Measurements from ENCODE around the gene PRUNE2.
"Not testable (repeated sequence)": the region's sequence is repeated elsewhere in the genome, so short reads cannot be mapped to it uniquely, and the experiment has no call there.

The PRUNE2 gene

GRCh38 chr9:76598981-76599380, 306.9 kb downstream of the PRUNE2 start:
- no peak for DNase-seq (ENCODE audit: low read depth, low spot score)

- no peak for DNase-seq (ENCODE audit: low read depth, low spot score)
Measured at GRCh38 chr9:76595645-76596044, 310.3 kb downstream of the PRUNE2 start.

GRCh38 chr9:76594764-76595424, 311.0 kb downstream of the PRUNE2 start:
- no peak for DNase-seq (ENCODE audit: low read depth, low spot score)

GRCh38 chr9:76593961-76594735, 311.8 kb downstream of the PRUNE2 start:
- DNase-seq (ENCODE audit: low read depth, low spot score) = not testable (repeated sequence)

- DNase-seq (ENCODE audit: low read depth, low spot score) = no peak
Measured at GRCh38 chr9:76592974-76593347, 313.0 kb downstream of the PRUNE2 start.

GRCh38 chr9:76592091-76592973, 313.6 kb downstream of the PRUNE2 start:
- no peak for DNase-seq (ENCODE audit: low read depth, low spot score)

GRCh38 chr9:76591256-76591950, 314.5 kb downstream of the PRUNE2 start:
- DNase-seq (ENCODE audit: low read depth, low spot score) = no peak

- no peak for DNase-seq (ENCODE audit: low read depth, low spot score)
Measured at GRCh38 chr9:76588316-76588715, 317.6 kb downstream of the PRUNE2 start.

- DNase-seq (ENCODE audit: low read depth, low spot score) = no peak
Measured at GRCh38 chr9:76586390-76587314, 319.3 kb downstream of the PRUNE2 start.

- DNase-seq (ENCODE audit: low read depth, low spot score) = no peak
Measured at GRCh38 chr9:76585487-76586389, 320.2 kb downstream of the PRUNE2 start.

GRCh38 chr9:76583256-76583655, 322.7 kb downstream of the PRUNE2 start:
- DNase-seq (ENCODE audit: low read depth, low spot score) = no peak

- no peak for DNase-seq (ENCODE audit: low read depth, low spot score)
Measured at GRCh38 chr9:76581731-76582130, 324.2 kb downstream of the PRUNE2 start.

GRCh38 chr9:76580820-76581219, 325.1 kb downstream of the PRUNE2 start:
- no peak for DNase-seq (ENCODE audit: low read depth, low spot score)

GRCh38 chr9:76580188-76580587, 325.7 kb downstream of the PRUNE2 start:
- no peak for DNase-seq (ENCODE audit: low read depth, low spot score)

- DNase-seq (ENCODE audit: low read depth, low spot score) = no peak
Measured at GRCh38 chr9:76576344-76576743, 329.6 kb downstream of the PRUNE2 start.

- DNase-seq (ENCODE audit: low read depth, low spot score) = no peak
Measured at GRCh38 chr9:76575761-76576160, 330.2 kb downstream of the PRUNE2 start.

GRCh38 chr9:76573905-76574760, 331.8 kb downstream of the PRUNE2 start:
- no peak for DNase-seq (ENCODE audit: low read depth, low spot score)

- DNase-seq (ENCODE audit: low read depth, low spot score) = no peak
Measured at GRCh38 chr9:76573408-76573807, 332.5 kb downstream of the PRUNE2 start.

- no peak for DNase-seq (ENCODE audit: low read depth, low spot score)
Measured at GRCh38 chr9:76572151-76572550, 333.8 kb downstream of the PRUNE2 start.

All from activated CD4-positive, CD25-positive, alpha-beta regulatory T cell treated with anti-CD3 and anti-CD28 coated beads, Interleukin-2, amount 50 U/mL, for 16 hours (primary cell).